ENCODE results near the gene MAP7. TPM values are rescaled to one million over a fixed set of nuclear protein-coding genes. Genes with fewer than 3 reads are reported as not detected.
A peak's percentile ranks its signal among the peaks of the same experiment; 100 is the strongest.

MAP7 gene
- total RNA-seq, 1 donor from 2014 or later = 101 TPM

- H3K27ac Mint-ChIP-seq = no peak overlapping the region
- peaks cover 14% of the 10 kb centered on the region for H3K4me1 Mint-ChIP-seq (ENCODE audit: low read depth)
- DNase-seq (ENCODE audit: low spot score, unreplicated experiment) = no peak
- no peaks in the 10 kb centered on the region for H3K9me3 Mint-ChIP-seq (ENCODE audit: low read depth)
- no peak overlapping the region for H3K4me3 Mint-ChIP-seq (ENCODE audit: low read depth)
- TF ChIP-seq CTCF (IDR thresholded peaks at IDR 0.05; ENCODE audit: unreplicated experiment) = no peak
- no peaks in the 10 kb centered on the region for H3K27me3 Mint-ChIP-seq
- H3K36me3 Mint-ChIP-seq (ENCODE audit: insufficient read depth) = no peaks in the 10 kb centered on the region
Measured at GRCh38 chr6:136563386-136564152, 13.3 kb upstream of the MAP7 start.

- peaks cover 14% of the 10 kb centered on the region for H3K4me1 Mint-ChIP-seq (ENCODE audit: low read depth)
- no peak overlapping the region for H3K4me3 Mint-ChIP-seq (ENCODE audit: low read depth)
- no peak overlapping the region for H3K27ac Mint-ChIP-seq
- no peaks in the 10 kb centered on the region for H3K9me3 Mint-ChIP-seq (ENCODE audit: low read depth)
- H3K36me3 Mint-ChIP-seq (ENCODE audit: insufficient read depth) = no peaks in the 10 kb centered on the region
- DNase-seq (ENCODE audit: low spot score, unreplicated experiment) = no peak
- H3K27me3 Mint-ChIP-seq = no peaks in the 10 kb centered on the region
- TF ChIP-seq CTCF (IDR thresholded peaks at IDR 0.05; ENCODE audit: unreplicated experiment) = no peak
Measured at GRCh38 chr6:136562211-136562610, 12.0 kb upstream of the MAP7 start.

- Mint-ChIP-seq H3K36me3 (ENCODE audit: insufficient read depth) (no peaks in the 10 kb centered on the region), H3K4me1 (ENCODE audit: low read depth) (peaks cover 27% of the 10 kb centered on the region), H3K27ac (no peak overlapping the region), H3K9me3 (ENCODE audit: low read depth) (no peaks in the 10 kb centered on the region), H3K27me3 (peaks cover 3% of the 10 kb centered on the region), H3K4me3 (ENCODE audit: low read depth) (no peak overlapping the region)
- no peak for TF ChIP-seq CTCF (IDR thresholded peaks at IDR 0.05; ENCODE audit: unreplicated experiment)
- DNase-seq (ENCODE audit: low spot score, unreplicated experiment) = no peak
Measured at GRCh38 chr6:136553166-136553787, 3.1 kb upstream of the MAP7 start.

GRCh38 chr6:136552054-136552453 is 1.8 kb upstream of the MAP7 start:
- DNase-seq (ENCODE audit: low spot score, unreplicated experiment) = no peak
- no peak overlapping the region for H3K27ac Mint-ChIP-seq
- H3K4me3 Mint-ChIP-seq (ENCODE audit: low read depth) = no peak overlapping the region
- no peaks in the 10 kb centered on the region for H3K9me3 Mint-ChIP-seq (ENCODE audit: low read depth)
- no peak for TF ChIP-seq CTCF (IDR thresholded peaks at IDR 0.05; ENCODE audit: unreplicated experiment)
- H3K4me1 Mint-ChIP-seq (ENCODE audit: low read depth) = peaks cover 38% of the 10 kb centered on the region
- no peaks in the 10 kb centered on the region for H3K36me3 Mint-ChIP-seq (ENCODE audit: insufficient read depth)
- H3K27me3 Mint-ChIP-seq = peaks cover 3% of the 10 kb centered on the region

- H3K4me1 Mint-ChIP-seq (ENCODE audit: low read depth) = peaks cover 48% of the 10 kb centered on the region
- peaks cover 3% of the 10 kb centered on the region for H3K27me3 Mint-ChIP-seq
- TF ChIP-seq CTCF (IDR thresholded peaks at IDR 0.05; ENCODE audit: unreplicated experiment) = no peak
- H3K9me3 Mint-ChIP-seq (ENCODE audit: low read depth) = no peaks in the 10 kb centered on the region
- H3K27ac Mint-ChIP-seq = peak overlapping the region; percentile 65
- H3K4me3 Mint-ChIP-seq (ENCODE audit: low read depth) = peak overlapping the region; percentile 79
- no peaks in the 10 kb centered on the region for H3K36me3 Mint-ChIP-seq (ENCODE audit: insufficient read depth)
- no peak for DNase-seq (ENCODE audit: low spot score, unreplicated experiment)
Measured at GRCh38 chr6:136551103-136551502, 881 bp upstream of the MAP7 start.
